SK-N-SH treated with all-trans-retinoic acid at 6 μM for 48 hours (cell line): ENCODE results near the gene POLR2C.

Experiments
- ATAC-seq: fragments of 200-7000 bp; cut with Tn5 transposase; 3 replicates; pipeline ENCODE4 v1.9.1; 2020; ENCODE audit warnings: mild to moderate bottlenecking, moderate library complexity
- ARNTL ChIP-seq: fragments of 450-650 bp; formaldehyde crosslinking; IDR thresholded peaks from 2 replicates; pipeline ENCODE4 v1.5.0; 2020; ENCODE audit warnings: low read depth, mild to moderate bottlenecking, moderate library complexity, borderline replicate concordance
- BACH2 ChIP-seq: fragments of 250-450 bp; sonication (Bioruptor Pico); IDR thresholded peaks from 2 replicates; pipeline ENCODE4 v1.9.0; 2021; ENCODE audit warnings: mild to moderate bottlenecking, borderline replicate concordance
- CREB5 ChIP-seq: fragments of 250-450 bp; sonication (Bioruptor Pico); IDR thresholded peaks from 2 replicates; pipeline ENCODE4 v1.5.1; 2020; ENCODE audit warnings: low read depth, mild to moderate bottlenecking, moderate library complexity
- CSDC2 ChIP-seq: fragments of 250-450 bp; sonication (Bioruptor Pico); IDR thresholded peaks from 2 replicates; pipeline ENCODE4 v1.5.0; 2020; ENCODE audit warnings: mild to moderate bottlenecking, moderate library complexity
- CSRNP3 ChIP-seq: fragments of 250-450 bp; sonication (Bioruptor Pico); IDR thresholded peaks from 2 replicates; pipeline ENCODE4 v1.5.1; 2021; ENCODE audit warnings: mild to moderate bottlenecking, moderate library complexity
- ESRRG ChIP-seq: fragments of 250-450 bp; sonication (Bioruptor Pico); IDR thresholded peaks from 2 replicates; pipeline ENCODE4 v1.6.1; 2021; ENCODE audit warnings: mild to moderate bottlenecking
- GLIS3 ChIP-seq: fragments of 250-450 bp; sonication (Bioruptor Pico); IDR thresholded peaks from 2 replicates; pipeline ENCODE4 v1.5.0; 2020; ENCODE audit warnings: mild to moderate bottlenecking, moderate library complexity
- ISL1 ChIP-seq: fragments of 250-450 bp; sonication (Bioruptor Pico); IDR thresholded peaks from 2 replicates; pipeline ENCODE4 v2.1.2; 2022; ENCODE audit warnings: mild to moderate bottlenecking, moderate library complexity
- OSR1 ChIP-seq: fragments of 250-450 bp; sonication (Bioruptor Pico); IDR thresholded peaks from 2 replicates; pipeline ENCODE4 v1.8.0; 2022; ENCODE audit warnings: moderate library complexity, mild to moderate bottlenecking, inconsistent platforms
- PATZ1 ChIP-seq: fragments of 250-450 bp; sonication (Bioruptor Pico); IDR thresholded peaks from 2 replicates; pipeline ENCODE4 v1.8.0; 2020; ENCODE audit warnings: mild to moderate bottlenecking, moderate library complexity, borderline replicate concordance
- POU6F1 ChIP-seq: fragments of 250-450 bp; sonication (Bioruptor Pico); IDR thresholded peaks from 2 replicates; pipeline ENCODE4 v1.8.0; 2021; ENCODE audit warnings: low read depth, mild to moderate bottlenecking, moderate library complexity, borderline replicate concordance
- PPARA ChIP-seq: fragments of 250-450 bp; sonication (Bioruptor Pico); IDR thresholded peaks from 2 replicates; pipeline ENCODE4 v1.5.0; 2020; ENCODE audit warnings: mild to moderate bottlenecking, borderline replicate concordance
- SNAI2 ChIP-seq: fragments of 250-450 bp; sonication (Bioruptor Pico); IDR thresholded peaks from 2 replicates; pipeline ENCODE4 v1.5.0; 2020; ENCODE audit warnings: mild to moderate bottlenecking, moderate library complexity
- TCF4 ChIP-seq: fragments of 250-450 bp; sonication (Bioruptor Pico); IDR thresholded peaks from 2 replicates; pipeline ENCODE4 v1.8.0; 2021; ENCODE audit warnings: mild to moderate bottlenecking, moderate library complexity, borderline replicate concordance
- TOX ChIP-seq: fragments of 250-450 bp; sonication (Bioruptor Pico); IDR thresholded peaks from 2 replicates; pipeline ENCODE4 v1.8.0; 2021; ENCODE audit warnings: mild to moderate bottlenecking, moderate library complexity, borderline replicate concordance
- TSHZ2 ChIP-seq: fragments of 250-450 bp; sonication (Bioruptor Pico); IDR thresholded peaks from 2 replicates; pipeline ENCODE4 v1.5.0; 2020; ENCODE audit warnings: mild to moderate bottlenecking, moderate library complexity
- ZC3H10 ChIP-seq: fragments of 250-450 bp; sonication (Bioruptor Pico); IDR thresholded peaks from 2 replicates; pipeline ENCODE4 v1.5.1; 2021; ENCODE audit warnings: mild to moderate bottlenecking, moderate library complexity
- ZFP3 ChIP-seq: fragments of 250-450 bp; sonication (Bioruptor Pico); IDR thresholded peaks from 2 replicates; pipeline ENCODE4 v1.5.0; 2020; ENCODE audit warnings: mild to moderate bottlenecking, moderate library complexity
- ZFP30 ChIP-seq: fragments of 450-650 bp; formaldehyde crosslinking; IDR thresholded peaks from 2 replicates; pipeline ENCODE4 v1.5.0; 2022; ENCODE audit warnings: mild to moderate bottlenecking, moderate library complexity
- ZNF565 ChIP-seq: fragments of 450-650 bp; formaldehyde crosslinking; conservative IDR thresholded peaks from 2 replicates; pipeline ENCODE4 v1.5.0; 2020; ENCODE audit warnings: low read depth, mild to moderate bottlenecking, moderate library complexity
- ZNF70 ChIP-seq: fragments of 450-650 bp; formaldehyde crosslinking; IDR thresholded peaks from 2 replicates; pipeline ENCODE4 v1.5.0; 2020; ENCODE audit warnings: mild to moderate bottlenecking, moderate library complexity
- ZNF8 ChIP-seq: fragments of 450-650 bp; formaldehyde crosslinking; IDR thresholded peaks from 2 replicates; pipeline ENCODE4 v1.5.0; 2020; ENCODE audit warnings: mild to moderate bottlenecking, moderate library complexity

The POLR2C gene

GRCh38 chr16:57501492-57501891, 39.0 kb downstream of the POLR2C start:
- TF ChIP-seq CREB5 (CRISPR knock-in tag): no peak
- TF ChIP-seq GLIS3 (CRISPR knock-in tag): no peak
- no peak for TF ChIP-seq CSRNP3 (CRISPR knock-in tag)
- TF ChIP-seq TOX (CRISPR knock-in tag): no peak
- TF ChIP-seq OSR1 (CRISPR knock-in tag): no peak
- TF ChIP-seq SNAI2 (CRISPR knock-in tag): no peak
- no peak for TF ChIP-seq ZNF565 (CRISPR knock-in tag)
- no peak for TF ChIP-seq BACH2 (CRISPR knock-in tag)
- no peak for TF ChIP-seq ZNF70
- no peak for TF ChIP-seq ZFP30
- TF ChIP-seq ZFP3 (CRISPR knock-in tag): no peak
- TF ChIP-seq CSDC2: no peak
- TF ChIP-seq ISL1 (CRISPR knock-in tag): no peak
- TF ChIP-seq ZC3H10 (CRISPR knock-in tag): no peak
- no peak for TF ChIP-seq ARNTL (CRISPR knock-in tag)
- TF ChIP-seq ESRRG: no peak
- no peak for TF ChIP-seq PPARA
- no peak for TF ChIP-seq PATZ1
- ATAC-seq: no peak

GRCh38 chr16:57502048-57502775, 39.7 kb downstream of the POLR2C start:
- ATAC-seq: no peak
- no peak for TF ChIP-seq POU6F1
- TF ChIP-seq TSHZ2 (CRISPR knock-in tag): no peak
- no peak for TF ChIP-seq CREB5 (CRISPR knock-in tag)
- TF ChIP-seq OSR1 (CRISPR knock-in tag): no peak
- no peak for TF ChIP-seq CSRNP3 (CRISPR knock-in tag)
- no peak for TF ChIP-seq TCF4
- TF ChIP-seq PATZ1: no peak
- TF ChIP-seq ZNF8: no peak
- no peak for TF ChIP-seq ZC3H10 (CRISPR knock-in tag)
- no peak for TF ChIP-seq ISL1 (CRISPR knock-in tag)
- TF ChIP-seq CSDC2: no peak
- TF ChIP-seq ZFP3 (CRISPR knock-in tag): no peak
- no peak for TF ChIP-seq ZNF565 (CRISPR knock-in tag)
- no peak for TF ChIP-seq GLIS3 (CRISPR knock-in tag)
- no peak for TF ChIP-seq ESRRG
- no peak for TF ChIP-seq PPARA
